K562 (cell line): ENCODE measurements around the gene CPN2. TPM values are rescaled to one million over a fixed set of nuclear protein-coding genes. Genes with fewer than 3 reads are reported as not detected.

Experiments
- CREBBP ChIP-seq: IDR thresholded peaks from one replicate; pipeline ENCODE4 v1.6.1; 2012; ENCODE audit warnings: low read depth, mild to moderate bottlenecking, control low read depth, inconsistent platforms, low read length
- ELF2 ChIP-seq: fragments of 250-450 bp; sonication (Bioruptor Pico); IDR thresholded peaks from 2 replicates; pipeline ENCODE4 v1.5.0; 2021; ENCODE audit warnings: mild to moderate bottlenecking
- KHSRP ChIP-seq: fragments of 450-650 bp; IDR thresholded peaks from 2 replicates; pipeline ENCODE4 v1.6.1; 2017
- MEF2A ChIP-seq: IDR thresholded peaks from 2 replicates; pipeline ENCODE4 v1.6.1; 2011; ENCODE audit warnings: low read depth, mild to moderate bottlenecking, low read length, moderate library complexity; ENCODE audit not compliant: control insufficient read depth
- RHOXF2B ChIP-seq: fragments of 250-450 bp; sonication (Bioruptor Pico); conservative IDR thresholded peaks from 2 replicates; pipeline ENCODE4 v1.5.1; 2021
- TSC22D4 ChIP-seq: fragments of 450-650 bp; IDR thresholded peaks from 2 replicates; pipeline ENCODE4 v1.6.1; 2016; ENCODE audit warnings: missing genetic modification characterization, missing biosample characterization, control low read depth
- polyA plus RNA-seq, 8 experiments: library from polyadenylated mRNA; depleted of rRNA in 4 of 8; stranded (reverse) in 5 of 8; unstranded in 3 of 8; fragments of >200 nt; fragmentation: Nextera tagmentation in 2 of 8; fragmentation: Illumina TruSeq in 1 of 8; extraction: Ambion mirVana in 2 of 8; extraction: Trizol in 1 of 8; gene quantifications; 2 replicates each; pipeline versions ENCODE4 v1.2.1 to v1.2.3, GENCODE V29; 2011 to 2014; ENCODE audit warnings: inconsistent platforms in 1 of 8, missing spikeins in 1 of 8
- total RNA-seq, 7 experiments: library from RNA; depleted of rRNA in 6 of 7; stranded (reverse); fragments of >200 nt in 6 of 7; fragmentation: Illumina TruSeq in 2 of 7; extraction: Trizol in 2 of 7; gene quantifications; 2 replicates each; pipeline versions ENCODE4 v1.2.1 to v1.2.3, GENCODE V29; 2011 to 2021; ENCODE audit warnings: low replicate concordance in 1 of 7
- TF ChIP-seq, protein P1 (sequence below): sonication (generic); formaldehyde crosslinking; IDR thresholded peaks from 2 replicates; pipeline ENCODE4 v1.8.0; 2022; ENCODE audit warnings: mild to moderate bottlenecking, low read depth, missing genetic modification reagents
- TF ChIP-seq, protein P2 (sequence below): fragments of 200-400 bp; formaldehyde crosslinking; IDR thresholded peaks from 2 replicates; pipeline ENCODE4 v1.6.1; 2017; ENCODE audit warnings: mild to moderate bottlenecking, low read depth, low read length, moderate library complexity
- TF ChIP-seq, protein P3 (sequence below), 3 experiments: IDR thresholded peaks in 2 of 3; conservative IDR thresholded peaks in 1 of 3; 2 replicates each; pipeline ENCODE4 v1.5.1; 2011 to 2012; ENCODE audit warnings: low read length in 3 of 3, mild to moderate bottlenecking in 3 of 3, control low read depth in 2 of 3, improper control_type of control experiment in 1 of 3, inconsistent platforms in 1 of 3, low read depth in 1 of 3, mixed read lengths in 1 of 3, moderate library complexity in 1 of 3; ENCODE audit not compliant: insufficient read depth in 2 of 3
- TF ChIP-seq, protein P4 (sequence below): fragments of 250-450 bp; sonication (Bioruptor Pico); IDR thresholded peaks from 2 replicates; pipeline ENCODE4 v1.6.1; 2021; ENCODE audit warnings: mild to moderate bottlenecking

Gene CPN2
- total and polyA plus RNA-seq, 9 of the 15 experiments (the other 6 are each of a cell fraction or from before 2014, with no cell fraction given) = not detected

DNA sequence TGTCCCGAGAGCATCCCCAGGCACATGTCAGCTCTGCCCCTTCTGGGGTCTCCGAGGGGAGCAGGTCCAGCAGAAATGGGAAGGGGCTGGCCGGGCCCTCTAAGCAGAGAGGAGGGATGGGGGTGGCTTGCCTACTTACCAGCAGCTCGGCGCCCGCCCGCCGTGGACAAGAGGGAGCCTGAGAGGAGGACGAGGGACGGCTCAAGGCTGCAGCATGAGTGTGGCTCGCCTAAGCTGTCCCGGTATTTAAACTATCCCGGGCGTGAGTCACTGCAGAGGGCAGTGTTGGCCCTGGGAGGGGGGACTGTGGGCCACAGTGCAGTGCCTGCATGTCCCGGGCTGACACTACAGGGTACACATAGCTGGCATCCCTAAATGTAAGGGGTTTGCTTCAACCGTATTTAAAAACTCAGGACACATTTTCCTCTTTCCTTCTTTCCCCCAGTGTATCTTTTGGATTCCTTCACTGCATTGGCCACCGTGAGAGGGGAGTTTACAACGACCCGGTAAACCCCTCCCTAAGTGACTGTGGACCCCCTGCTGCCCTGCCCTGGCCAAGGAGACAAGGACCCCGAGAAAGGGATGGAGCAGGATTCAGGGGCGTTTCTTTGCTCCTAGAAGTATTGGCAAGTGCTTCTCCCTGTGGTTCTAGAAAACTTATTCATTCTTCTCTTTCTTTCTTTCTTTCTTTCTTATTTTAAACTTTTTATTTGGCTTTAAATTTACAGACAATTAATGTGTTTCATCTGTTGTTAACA lies 18.6 kb upstream of the CPN2 start, which contains the start of gene LRRC15 (continued):
- TF ChIP-seq, protein P1, sequence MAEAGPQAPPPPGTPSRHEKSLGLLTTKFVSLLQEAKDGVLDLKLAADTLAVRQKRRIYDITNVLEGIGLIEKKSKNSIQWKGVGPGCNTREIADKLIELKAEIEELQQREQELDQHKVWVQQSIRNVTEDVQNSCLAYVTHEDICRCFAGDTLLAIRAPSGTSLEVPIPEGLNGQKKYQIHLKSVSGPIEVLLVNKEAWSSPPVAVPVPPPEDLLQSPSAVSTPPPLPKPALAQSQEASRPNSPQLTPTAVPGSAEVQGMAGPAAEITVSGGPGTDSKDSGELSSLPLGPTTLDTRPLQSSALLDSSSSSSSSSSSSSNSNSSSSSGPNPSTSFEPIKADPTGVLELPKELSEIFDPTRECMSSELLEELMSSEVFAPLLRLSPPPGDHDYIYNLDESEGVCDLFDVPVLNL (CRISPR knock-in tag) = no peak
- TF ChIP-seq, protein P2, sequence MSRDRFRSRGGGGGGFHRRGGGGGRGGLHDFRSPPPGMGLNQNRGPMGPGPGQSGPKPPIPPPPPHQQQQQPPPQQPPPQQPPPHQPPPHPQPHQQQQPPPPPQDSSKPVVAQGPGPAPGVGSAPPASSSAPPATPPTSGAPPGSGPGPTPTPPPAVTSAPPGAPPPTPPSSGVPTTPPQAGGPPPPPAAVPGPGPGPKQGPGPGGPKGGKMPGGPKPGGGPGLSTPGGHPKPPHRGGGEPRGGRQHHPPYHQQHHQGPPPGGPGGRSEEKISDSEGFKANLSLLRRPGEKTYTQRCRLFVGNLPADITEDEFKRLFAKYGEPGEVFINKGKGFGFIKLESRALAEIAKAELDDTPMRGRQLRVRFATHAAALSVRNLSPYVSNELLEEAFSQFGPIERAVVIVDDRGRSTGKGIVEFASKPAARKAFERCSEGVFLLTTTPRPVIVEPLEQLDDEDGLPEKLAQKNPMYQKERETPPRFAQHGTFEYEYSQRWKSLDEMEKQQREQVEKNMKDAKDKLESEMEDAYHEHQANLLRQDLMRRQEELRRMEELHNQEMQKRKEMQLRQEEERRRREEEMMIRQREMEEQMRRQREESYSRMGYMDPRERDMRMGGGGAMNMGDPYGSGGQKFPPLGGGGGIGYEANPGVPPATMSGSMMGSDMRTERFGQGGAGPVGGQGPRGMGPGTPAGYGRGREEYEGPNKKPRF = no peak
- no peak for TF ChIP-seq CREBBP
- TF ChIP-seq ELF2 (CRISPR knock-in tag) = no peak
- no peak for TF ChIP-seq KHSRP
- no peak for TF ChIP-seq TSC22D4 (tag)
- TF ChIP-seq, protein P3, sequence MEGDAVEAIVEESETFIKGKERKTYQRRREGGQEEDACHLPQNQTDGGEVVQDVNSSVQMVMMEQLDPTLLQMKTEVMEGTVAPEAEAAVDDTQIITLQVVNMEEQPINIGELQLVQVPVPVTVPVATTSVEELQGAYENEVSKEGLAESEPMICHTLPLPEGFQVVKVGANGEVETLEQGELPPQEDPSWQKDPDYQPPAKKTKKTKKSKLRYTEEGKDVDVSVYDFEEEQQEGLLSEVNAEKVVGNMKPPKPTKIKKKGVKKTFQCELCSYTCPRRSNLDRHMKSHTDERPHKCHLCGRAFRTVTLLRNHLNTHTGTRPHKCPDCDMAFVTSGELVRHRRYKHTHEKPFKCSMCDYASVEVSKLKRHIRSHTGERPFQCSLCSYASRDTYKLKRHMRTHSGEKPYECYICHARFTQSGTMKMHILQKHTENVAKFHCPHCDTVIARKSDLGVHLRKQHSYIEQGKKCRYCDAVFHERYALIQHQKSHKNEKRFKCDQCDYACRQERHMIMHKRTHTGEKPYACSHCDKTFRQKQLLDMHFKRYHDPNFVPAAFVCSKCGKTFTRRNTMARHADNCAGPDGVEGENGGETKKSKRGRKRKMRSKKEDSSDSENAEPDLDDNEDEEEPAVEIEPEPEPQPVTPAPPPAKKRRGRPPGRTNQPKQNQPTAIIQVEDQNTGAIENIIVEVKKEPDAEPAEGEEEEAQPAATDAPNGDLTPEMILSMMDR (IDR thresholded peaks at IDR 0.05 in 2 of 3, conservative IDR thresholded peaks at IDR 0.05 in 1 of 3; ENCODE audit: insufficient read depth in 2 of 3, low read depth in 1 of 3, low read length in 3 of 3) = peak in 1 of 3 experiments; percentile 11; a peak in 1 of 6 replicates
- TF ChIP-seq, protein P4, sequence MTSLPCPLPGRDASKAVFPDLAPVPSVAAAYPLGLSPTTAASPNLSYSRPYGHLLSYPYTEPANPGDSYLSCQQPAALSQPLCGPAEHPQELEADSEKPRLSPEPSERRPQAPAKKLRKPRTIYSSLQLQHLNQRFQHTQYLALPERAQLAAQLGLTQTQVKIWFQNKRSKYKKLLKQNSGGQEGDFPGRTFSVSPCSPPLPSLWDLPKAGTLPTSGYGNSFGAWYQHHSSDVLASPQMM (CRISPR knock-in tag) = no peak
- TF ChIP-seq MEF2A = no peak
- no peak for TF ChIP-seq RHOXF2B (CRISPR knock-in tag)
- TF ChIP-seq, all 486 proteins: peak for 3
